ENCODE results near the gene ZEB2. TPM values are rescaled to one million over a fixed set of nuclear protein-coding genes. Genes with fewer than 3 reads are reported as not detected.
A peak's percentile ranks its signal among the peaks of the same experiment; 100 is the strongest.

The ZEB2 gene
- total RNA-seq, 1 experiment from 2014 or later = 29.4 TPM

DNA sequence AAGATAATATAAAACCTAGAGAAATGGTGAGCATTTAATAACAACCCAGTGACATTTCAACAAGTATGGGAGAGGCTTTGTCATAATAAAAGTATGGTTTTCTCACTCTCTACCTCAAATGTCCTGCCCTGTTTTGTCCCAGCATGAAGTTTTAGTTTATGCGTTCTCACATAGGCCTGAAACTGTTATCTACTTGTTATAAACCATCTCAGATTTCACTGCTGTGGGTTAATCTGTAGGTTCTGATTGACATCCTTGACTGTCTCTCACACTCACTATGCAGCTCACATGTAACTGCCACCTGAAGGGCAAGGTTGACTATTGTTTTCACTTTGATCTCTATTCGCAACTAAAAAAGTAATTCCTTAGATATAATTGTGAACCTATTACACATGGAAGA lies 44.9 kb downstream of the ZEB2 start:
- Histone ChIP-seq H2AFZ (ENCODE audit: low read length) (no peak overlapping the region), H3K9ac (ENCODE audit: low read length) (no peak overlapping the region), H3K9me2 (replicated peaks; ENCODE audit: insufficient read depth, low read length) (no peaks in the 10 kb centered on the region), H4K20me1 (ENCODE audit: insufficient read depth, low read depth, low read length) (no peaks in the 10 kb centered on the region), H3K79me2 (ENCODE audit: low read length) (no peaks in the 10 kb centered on the region), H3K4me3 (ENCODE audit: low read length) (no peak overlapping the region), H3K9me3 (ENCODE audit: low read length) (no peaks in the 10 kb centered on the region), H3K27ac (ENCODE audit: low read length) (no peak overlapping the region), H3K36me3 (ENCODE audit: insufficient read depth, low read length) (no peaks in the 10 kb centered on the region), H3K4me2 (ENCODE audit: low read depth, low read length, poor library complexity, severe bottlenecking) (no peak overlapping the region), H3K4me1 (ENCODE audit: low read length) (peaks cover 37% of the 10 kb centered on the region), H3K27me3 (ENCODE audit: low read length) (no peaks in the 10 kb centered on the region)
- DNase-seq = no peak

DNA sequence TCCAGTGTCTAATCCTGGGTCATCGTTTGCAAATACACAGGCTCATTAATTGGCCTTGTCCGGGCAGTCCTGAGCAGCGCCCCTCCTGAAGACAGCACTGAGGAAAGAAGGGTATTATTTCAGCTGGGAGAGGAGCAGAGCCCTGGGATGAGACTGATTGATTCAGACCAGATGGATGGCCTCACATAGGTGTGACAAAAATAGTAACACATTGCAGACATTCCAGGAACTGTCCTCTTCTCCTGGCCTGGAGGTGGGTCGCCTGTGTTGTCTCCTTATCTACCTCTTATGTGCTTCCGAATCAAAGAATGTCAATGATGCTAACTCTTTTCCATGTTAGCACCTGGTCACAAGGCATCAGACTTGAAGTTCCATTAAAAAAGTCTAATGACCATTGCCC lies 45.9 kb downstream of the ZEB2 start:
- Histone ChIP-seq H4K20me1 (ENCODE audit: insufficient read depth, low read depth, low read length) (no peaks in the 10 kb centered on the region), H3K4me3 (ENCODE audit: low read length) (no peak overlapping the region), H3K9ac (ENCODE audit: low read length) (no peak overlapping the region), H3K27ac (ENCODE audit: low read length) (no peak overlapping the region), H3K9me3 (ENCODE audit: low read length) (no peaks in the 10 kb centered on the region), H3K9me2 (replicated peaks; ENCODE audit: insufficient read depth, low read length) (no peaks in the 10 kb centered on the region), H2AFZ (ENCODE audit: low read length) (no peak overlapping the region), H3K4me1 (ENCODE audit: low read length) (peaks cover 37% of the 10 kb centered on the region), H3K27me3 (ENCODE audit: low read length) (no peaks in the 10 kb centered on the region), H3K4me2 (ENCODE audit: low read depth, low read length, poor library complexity, severe bottlenecking) (no peak overlapping the region), H3K79me2 (ENCODE audit: low read length) (no peaks in the 10 kb centered on the region), H3K36me3 (ENCODE audit: insufficient read depth, low read length) (no peaks in the 10 kb centered on the region)
- no peak for DNase-seq

DNA sequence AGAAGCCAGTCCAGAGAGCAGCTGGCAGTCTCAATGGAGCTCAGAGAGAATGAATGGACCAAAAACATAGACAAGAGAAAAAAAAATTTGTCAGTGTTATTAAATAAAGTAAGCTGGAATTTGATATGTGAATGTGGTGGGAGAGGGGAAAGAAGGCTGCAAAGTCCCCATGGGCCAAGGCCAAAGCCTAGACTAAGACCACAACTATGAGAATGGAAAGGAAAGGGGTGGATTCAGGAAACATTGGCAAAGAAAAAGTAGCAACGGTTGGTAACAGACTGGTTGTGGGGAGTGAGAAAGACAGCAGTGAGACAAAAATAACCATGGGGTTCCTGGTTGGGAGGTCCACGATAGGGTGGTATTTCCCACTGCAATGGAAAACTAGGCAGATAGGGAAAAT lies 47.0 kb downstream of the ZEB2 start:
- no peaks in the 10 kb centered on the region for H3K9me3 ChIP-seq (ENCODE audit: low read length)

DNA sequence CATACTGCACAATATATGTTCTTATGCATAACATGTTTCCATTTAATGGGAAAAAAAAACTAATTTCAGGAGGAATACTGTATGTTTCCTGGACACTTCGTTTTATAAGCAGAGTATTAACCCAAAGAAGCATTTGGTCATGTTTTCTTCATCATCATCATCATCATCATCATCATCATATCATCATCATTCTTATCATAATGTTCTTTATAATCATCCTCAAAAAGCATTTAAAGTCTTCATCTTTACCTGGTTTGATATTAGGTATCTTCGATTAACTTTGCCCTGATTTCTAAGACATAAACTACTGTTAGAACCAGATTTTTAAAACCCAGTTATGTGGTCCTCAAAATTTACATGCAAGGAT lies 47.9 kb downstream of the ZEB2 start:
- no peaks in the 10 kb centered on the region for H3K36me3 ChIP-seq (ENCODE audit: insufficient read depth, low read length)
- H2AFZ ChIP-seq (ENCODE audit: low read length) = no peak overlapping the region
- 0 out of 2 replicates have a peak, but pooled peaks cover 4% of the 10 kb centered on the region for H3K79me2 ChIP-seq (ENCODE audit: low read length)
- H3K27ac ChIP-seq (ENCODE audit: low read length) = no peak overlapping the region
- no peak overlapping the region for H3K4me2 ChIP-seq (ENCODE audit: low read depth, low read length, poor library complexity, severe bottlenecking)
- no peaks in the 10 kb centered on the region for H3K27me3 ChIP-seq (ENCODE audit: low read length)
- no peak overlapping the region for H3K9ac ChIP-seq (ENCODE audit: low read length)
- no peaks in the 10 kb centered on the region for H4K20me1 ChIP-seq (ENCODE audit: insufficient read depth, low read depth, low read length)
- no peaks in the 10 kb centered on the region for H3K9me2 ChIP-seq (replicated peaks; ENCODE audit: insufficient read depth, low read length)
- no peak for DNase-seq
- peaks cover 35% of the 10 kb centered on the region for H3K4me1 ChIP-seq (ENCODE audit: low read length)
- H3K4me3 ChIP-seq (ENCODE audit: low read length) = no peak overlapping the region
- no peaks in the 10 kb centered on the region for H3K9me3 ChIP-seq (ENCODE audit: low read length)

More for the DNA sequence above, 47.0 kb downstream of the ZEB2 start:
- Histone ChIP-seq H3K27ac (ENCODE audit: low read length) (no peak overlapping the region), H4K20me1 (ENCODE audit: insufficient read depth, low read depth, low read length) (no peaks in the 10 kb centered on the region), H3K4me3 (ENCODE audit: low read length) (no peak overlapping the region), H3K27me3 (ENCODE audit: low read length) (no peaks in the 10 kb centered on the region), H3K4me1 (ENCODE audit: low read length) (peaks cover 37% of the 10 kb centered on the region), H3K79me2 (ENCODE audit: low read length) (0 out of 2 replicates have a peak, but pooled peaks cover under 1% of the 10 kb centered on the region), H3K4me2 (ENCODE audit: low read depth, low read length, poor library complexity, severe bottlenecking) (no peak overlapping the region), H3K9me2 (replicated peaks; ENCODE audit: insufficient read depth, low read length) (no peaks in the 10 kb centered on the region), H2AFZ (ENCODE audit: low read length) (no peak overlapping the region), H3K36me3 (ENCODE audit: insufficient read depth, low read length) (no peaks in the 10 kb centered on the region), H3K9ac (ENCODE audit: low read length) (no peak overlapping the region)
- DNase-seq = no peak

DNA sequence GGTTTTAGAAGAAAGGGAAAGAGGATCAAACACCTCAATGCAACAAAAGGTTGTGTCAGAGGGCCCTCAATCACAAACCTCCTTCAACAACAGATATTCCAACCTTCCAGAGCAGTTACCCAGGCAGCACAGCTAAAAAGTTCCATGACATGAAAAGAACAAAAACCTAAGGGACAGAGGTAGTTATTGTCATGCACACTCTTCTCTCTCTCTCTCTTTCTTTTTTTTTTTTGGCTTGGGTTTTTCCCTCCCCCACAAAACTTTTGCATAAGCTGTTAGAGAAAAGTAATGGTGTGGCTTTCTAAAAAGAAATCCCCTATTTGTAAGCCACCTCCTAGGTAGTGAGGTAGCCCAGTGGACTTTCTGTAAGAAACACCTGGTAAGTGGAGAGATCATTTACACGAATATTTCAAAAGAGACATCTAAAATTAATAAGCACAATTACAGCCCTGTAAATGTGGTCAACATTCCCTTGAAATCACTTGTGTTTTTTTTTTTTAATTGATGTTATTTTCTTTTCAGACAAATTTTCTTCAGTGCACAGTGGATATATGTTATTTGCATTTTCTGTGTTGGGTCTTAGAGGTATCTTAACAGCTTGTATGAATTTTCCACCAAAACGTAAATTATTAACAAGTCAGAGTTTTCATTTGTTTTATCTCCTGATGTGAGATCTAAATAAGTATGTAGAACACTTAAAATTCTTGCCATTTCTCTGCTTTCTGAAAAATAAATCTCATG lies 48.4 kb downstream of the ZEB2 start:
- peaks cover 32% of the 10 kb centered on the region for H3K4me1 ChIP-seq (ENCODE audit: low read length)
- 0 out of 2 replicates have a peak, but pooled peaks cover 4% of the 10 kb centered on the region for H3K79me2 ChIP-seq (ENCODE audit: low read length)
- peak; percentile 47 for DNase-seq
- H3K4me2 ChIP-seq (ENCODE audit: low read depth, low read length, poor library complexity, severe bottlenecking) = no peak overlapping the region
- no peak overlapping the region for H3K4me3 ChIP-seq (ENCODE audit: low read length)
- no peak overlapping the region for H3K27ac ChIP-seq (ENCODE audit: low read length)
- H4K20me1 ChIP-seq (ENCODE audit: insufficient read depth, low read depth, low read length) = no peaks in the 10 kb centered on the region
- no peaks in the 10 kb centered on the region for H3K9me2 ChIP-seq (replicated peaks; ENCODE audit: insufficient read depth, low read length)
- H3K27me3 ChIP-seq (ENCODE audit: low read length) = no peaks in the 10 kb centered on the region
- H3K9ac ChIP-seq (ENCODE audit: low read length) = no peak overlapping the region
- H2AFZ ChIP-seq (ENCODE audit: low read length) = no peak overlapping the region
- no peaks in the 10 kb centered on the region for H3K9me3 ChIP-seq (ENCODE audit: low read length)
- H3K36me3 ChIP-seq (ENCODE audit: insufficient read depth, low read length) = no peaks in the 10 kb centered on the region

DNA sequence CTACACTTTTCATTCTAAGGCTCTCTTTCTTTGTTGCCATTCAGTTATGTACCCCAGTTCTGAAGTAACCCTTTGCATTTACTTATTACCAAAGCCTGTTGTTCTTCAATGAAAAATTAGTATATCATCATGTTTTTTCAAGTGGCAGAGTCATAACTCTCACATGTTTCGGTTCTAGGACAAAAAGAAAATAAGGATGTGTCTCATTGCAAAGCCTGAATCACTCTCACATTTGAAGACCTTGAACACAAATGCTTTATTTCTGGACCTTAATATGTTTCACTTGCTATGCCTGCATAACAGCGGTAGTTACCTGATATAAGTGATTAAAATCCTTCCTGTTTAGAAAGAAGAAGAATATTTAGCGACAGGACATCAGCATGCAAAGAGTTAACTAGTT lies 49.1 kb downstream of the ZEB2 start:
- no peak overlapping the region for H3K4me3 ChIP-seq (ENCODE audit: low read length)
- H3K79me2 ChIP-seq (ENCODE audit: low read length) = 0 out of 2 replicates have a peak, but pooled peaks cover 4% of the 10 kb centered on the region
- no peak overlapping the region for H3K4me2 ChIP-seq (ENCODE audit: low read depth, low read length, poor library complexity, severe bottlenecking)

DNA sequence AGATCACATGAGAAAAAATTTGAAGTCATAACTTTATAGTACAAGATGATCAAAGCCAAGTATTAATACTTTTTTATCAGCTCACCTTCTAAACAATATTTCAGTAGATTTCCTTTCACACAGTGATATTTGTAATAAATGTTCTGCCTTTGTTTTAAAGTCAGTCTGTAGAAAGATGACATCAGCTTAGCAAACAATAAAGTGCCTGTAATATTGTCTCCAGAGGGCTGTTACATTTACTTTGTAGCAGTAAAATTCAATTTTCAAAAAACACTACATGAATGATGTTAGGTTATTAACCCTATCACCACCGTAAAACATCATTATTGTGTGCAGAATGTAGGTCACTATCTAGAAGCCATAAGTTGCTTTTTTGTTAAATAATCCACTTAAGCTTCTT lies 49.6 kb downstream of the ZEB2 start:
- Histone ChIP-seq H3K4me2 (ENCODE audit: low read depth, low read length, poor library complexity, severe bottlenecking) (no peak overlapping the region), H2AFZ (ENCODE audit: low read length) (no peak overlapping the region), H4K20me1 (ENCODE audit: insufficient read depth, low read depth, low read length) (no peaks in the 10 kb centered on the region), H3K4me1 (ENCODE audit: low read length) (peaks cover 25% of the 10 kb centered on the region), H3K27me3 (ENCODE audit: low read length) (no peaks in the 10 kb centered on the region), H3K4me3 (ENCODE audit: low read length) (no peak overlapping the region), H3K9ac (ENCODE audit: low read length) (no peak overlapping the region), H3K9me3 (ENCODE audit: low read length) (no peaks in the 10 kb centered on the region), H3K9me2 (replicated peaks; ENCODE audit: insufficient read depth, low read length) (no peaks in the 10 kb centered on the region), H3K36me3 (ENCODE audit: insufficient read depth, low read length) (no peaks in the 10 kb centered on the region), H3K27ac (ENCODE audit: low read length) (no peak overlapping the region), H3K79me2 (ENCODE audit: low read length) (0 out of 2 replicates have a peak, but pooled peaks cover 4% of the 10 kb centered on the region)
- DNase-seq = no peak

More for the DNA sequence above, 49.1 kb downstream of the ZEB2 start:
- Histone ChIP-seq H2AFZ (ENCODE audit: low read length) (no peak overlapping the region), H3K9me2 (replicated peaks; ENCODE audit: insufficient read depth, low read length) (no peaks in the 10 kb centered on the region), H3K9ac (ENCODE audit: low read length) (no peak overlapping the region), H3K9me3 (ENCODE audit: low read length) (no peaks in the 10 kb centered on the region), H3K27ac (ENCODE audit: low read length) (no peak overlapping the region), H3K4me1 (ENCODE audit: low read length) (peaks cover 25% of the 10 kb centered on the region), H4K20me1 (ENCODE audit: insufficient read depth, low read depth, low read length) (no peaks in the 10 kb centered on the region), H3K36me3 (ENCODE audit: insufficient read depth, low read length) (no peaks in the 10 kb centered on the region), H3K27me3 (ENCODE audit: low read length) (no peaks in the 10 kb centered on the region)
- DNase-seq = no peak

DNA sequence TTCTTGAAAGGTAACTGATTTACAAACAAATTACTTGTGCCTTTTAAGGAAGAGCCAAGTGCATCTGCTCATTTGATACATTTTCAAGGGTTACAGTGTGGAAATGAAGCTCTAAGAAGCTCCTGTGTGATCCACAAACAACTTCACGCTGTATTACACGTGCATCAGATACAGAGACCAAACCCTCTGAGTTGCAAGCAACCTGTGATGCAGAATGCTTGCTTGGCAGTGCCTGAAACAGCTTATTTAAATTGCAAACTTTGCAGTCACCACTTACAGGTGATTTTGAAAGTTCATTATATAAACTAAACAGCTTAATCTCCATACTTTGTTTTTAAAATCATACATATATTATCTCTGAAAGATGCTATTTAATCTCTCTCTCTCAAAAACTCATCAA lies 50.1 kb downstream of the ZEB2 start:
- Histone ChIP-seq H3K27me3 (ENCODE audit: low read length) (no peaks in the 10 kb centered on the region), H3K27ac (ENCODE audit: low read length) (no peak overlapping the region), H3K4me3 (ENCODE audit: low read length) (no peak overlapping the region), H4K20me1 (ENCODE audit: insufficient read depth, low read depth, low read length) (no peaks in the 10 kb centered on the region), H3K9me3 (ENCODE audit: low read length) (no peaks in the 10 kb centered on the region), H3K9ac (ENCODE audit: low read length) (no peak overlapping the region), H3K79me2 (ENCODE audit: low read length) (0 out of 2 replicates have a peak, but pooled peaks cover 4% of the 10 kb centered on the region), H3K36me3 (ENCODE audit: insufficient read depth, low read length) (no peaks in the 10 kb centered on the region), H3K9me2 (replicated peaks; ENCODE audit: insufficient read depth, low read length) (no peaks in the 10 kb centered on the region), H2AFZ (ENCODE audit: low read length) (no peak overlapping the region), H3K4me2 (ENCODE audit: low read depth, low read length, poor library complexity, severe bottlenecking) (no peak overlapping the region), H3K4me1 (ENCODE audit: low read length) (peaks cover 25% of the 10 kb centered on the region)
- no peak for DNase-seq

All from Karpas-422 (cell line).